PC-9 (cell line): ENCODE measurements around the gene MVB12A.

Experiments used
- EZH2 ChIP-seq: fragments of 200-600 bp; sonication (generic); IDR thresholded peaks from 2 replicates; pipeline ENCODE4 v1.8.0; 2017; ENCODE audit warnings: antibody characterized with exemption, low read depth
- TF ChIP-seq, protein P1 (sequence below): fragments of 200-600 bp; sonication (generic); conservative IDR thresholded peaks from 2 replicates; pipeline ENCODE4 v1.6.1; 2017; ENCODE audit warnings: mixed run types, antibody characterized with exemption, mild to moderate bottlenecking, moderate library complexity

DNA sequence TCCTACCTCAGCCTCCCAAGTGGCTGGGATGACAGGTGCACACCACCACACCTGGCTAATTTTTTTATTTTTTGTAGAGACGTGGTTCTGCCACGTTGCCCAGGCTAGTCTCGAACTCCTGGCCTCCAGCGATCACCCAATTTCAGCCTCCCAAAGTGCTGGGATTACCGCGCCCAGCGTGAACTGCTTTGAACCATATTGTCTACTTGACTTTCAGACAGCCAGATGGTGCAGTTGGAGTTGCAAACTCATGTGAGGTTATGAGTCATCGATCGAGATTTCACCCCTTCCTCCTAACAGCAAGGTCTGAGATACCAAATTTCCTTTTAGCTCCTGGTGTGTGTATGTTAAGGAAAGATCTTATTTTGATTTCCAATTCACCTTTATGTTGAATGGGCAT is 53.2 kb downstream of the MVB12A start:
- TF ChIP-seq, protein P1, sequence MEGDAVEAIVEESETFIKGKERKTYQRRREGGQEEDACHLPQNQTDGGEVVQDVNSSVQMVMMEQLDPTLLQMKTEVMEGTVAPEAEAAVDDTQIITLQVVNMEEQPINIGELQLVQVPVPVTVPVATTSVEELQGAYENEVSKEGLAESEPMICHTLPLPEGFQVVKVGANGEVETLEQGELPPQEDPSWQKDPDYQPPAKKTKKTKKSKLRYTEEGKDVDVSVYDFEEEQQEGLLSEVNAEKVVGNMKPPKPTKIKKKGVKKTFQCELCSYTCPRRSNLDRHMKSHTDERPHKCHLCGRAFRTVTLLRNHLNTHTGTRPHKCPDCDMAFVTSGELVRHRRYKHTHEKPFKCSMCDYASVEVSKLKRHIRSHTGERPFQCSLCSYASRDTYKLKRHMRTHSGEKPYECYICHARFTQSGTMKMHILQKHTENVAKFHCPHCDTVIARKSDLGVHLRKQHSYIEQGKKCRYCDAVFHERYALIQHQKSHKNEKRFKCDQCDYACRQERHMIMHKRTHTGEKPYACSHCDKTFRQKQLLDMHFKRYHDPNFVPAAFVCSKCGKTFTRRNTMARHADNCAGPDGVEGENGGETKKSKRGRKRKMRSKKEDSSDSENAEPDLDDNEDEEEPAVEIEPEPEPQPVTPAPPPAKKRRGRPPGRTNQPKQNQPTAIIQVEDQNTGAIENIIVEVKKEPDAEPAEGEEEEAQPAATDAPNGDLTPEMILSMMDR, result no peak
- TF ChIP-seq EZH2, result no peak
